ENCODE results near the gene LRRC8D. TPM values are rescaled to one million over a fixed set of nuclear protein-coding genes. Genes with fewer than 3 reads are reported as not detected.

LRRC8D gene
- total RNA-seq, 1 experiment from 2014 or later = 42.0 TPM

DNA sequence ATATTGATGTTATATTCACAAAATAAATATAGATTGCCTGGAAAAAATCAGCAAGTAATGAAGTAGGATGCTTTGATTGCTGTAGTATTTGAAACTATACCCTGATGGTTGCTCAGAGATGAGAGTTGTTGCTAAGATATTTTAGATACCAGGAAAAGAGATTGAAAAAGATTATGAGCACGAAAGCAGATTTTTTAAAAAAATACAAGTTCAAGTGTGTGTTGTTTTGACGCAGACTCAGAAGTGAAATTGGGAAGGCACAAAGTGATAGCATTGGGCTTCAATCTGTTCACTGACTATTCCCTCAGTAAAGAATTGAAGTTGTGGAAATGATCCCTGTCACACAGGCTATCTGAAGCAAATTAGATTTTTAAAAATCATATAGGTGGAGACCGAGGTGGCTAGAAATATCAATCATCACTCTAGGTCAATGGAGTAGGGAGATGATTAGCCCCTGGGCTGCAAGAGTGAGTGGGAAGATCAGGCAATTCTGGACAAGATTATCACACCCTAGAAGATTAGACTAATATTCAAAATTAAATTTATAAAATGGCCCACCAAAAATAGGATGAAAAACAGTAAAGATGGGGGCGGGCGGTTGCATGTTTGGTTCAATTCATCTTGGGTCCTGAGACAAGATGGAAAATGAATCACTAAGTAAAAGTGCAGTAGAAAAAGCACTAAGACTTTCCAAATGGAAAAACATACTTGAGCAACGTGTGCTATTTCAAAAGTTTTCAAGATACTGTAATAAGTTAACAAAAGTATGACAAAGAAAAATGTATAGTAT lies 41.5 kb upstream of the LRRC8D start:
- no peaks in the 10 kb centered on the region for H3K27me3 Mint-ChIP-seq (ENCODE audit: insufficient read depth, unreplicated experiment)
- ChIA-PET POLR2A (no interaction called here), CTCF (interaction anchor here (0.6 to 3.9 kb wide), 4 partner anchors 10 to 206 kb away, joined by 4 to 37 read pairs (median 9); no protein-coding TSS in a partner anchor)
- no peaks in the 10 kb centered on the region for H3K4me1 Mint-ChIP-seq (ENCODE audit: insufficient read depth, unreplicated experiment)
- no peak overlapping the region for H3K4me3 Mint-ChIP-seq (ENCODE audit: unreplicated experiment)
- DNase-seq (ENCODE audit: unreplicated experiment) = no peak
- no peaks in the 10 kb centered on the region for H3K36me3 Mint-ChIP-seq (ENCODE audit: insufficient read depth, unreplicated experiment)
- no peaks in the 10 kb centered on the region for H3K9me3 Mint-ChIP-seq (ENCODE audit: unreplicated experiment)
- intact Hi-C loops (cut with micrococcal nuclease) = no loop called here
- H3K27ac Mint-ChIP-seq (ENCODE audit: low read depth, unreplicated experiment) = no peak overlapping the region
- no TSS peak for BruUV-seq (replicated peaks)
- TF ChIP-seq CTCF (IDR thresholded peaks at IDR 0.05; ENCODE audit: unreplicated experiment) = no peak

DNA sequence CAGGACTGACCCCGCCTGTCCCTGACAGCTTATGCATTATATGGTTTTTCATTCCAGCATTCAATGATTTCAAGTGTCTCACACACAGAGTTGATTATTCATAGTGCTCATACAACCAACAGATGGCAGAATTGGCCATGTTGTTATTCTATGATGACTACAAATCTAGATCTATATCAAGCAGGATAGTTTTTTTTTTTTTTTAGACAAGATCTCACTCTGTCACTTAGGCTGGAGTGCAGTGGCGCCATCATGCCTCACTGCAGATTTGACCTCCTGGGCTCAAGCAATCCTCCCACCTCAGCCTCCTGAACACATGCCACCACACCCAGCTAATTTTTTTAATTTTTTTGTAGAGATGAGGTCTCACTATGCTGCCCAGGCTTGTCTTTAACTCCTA lies 40.1 kb upstream of the LRRC8D start:
- CTCF ChIA-PET = interaction anchor here (0.6 to 3.9 kb wide), 35 partner anchors 9 to 1499 kb away, joined by 3 to 37 read pairs (median 4); no protein-coding TSS in a partner anchor
- Mint-ChIP-seq H3K4me3 (ENCODE audit: unreplicated experiment) (no peak overlapping the region), H3K27me3 (ENCODE audit: insufficient read depth, unreplicated experiment) (no peaks in the 10 kb centered on the region), H3K4me1 (ENCODE audit: insufficient read depth, unreplicated experiment) (no peaks in the 10 kb centered on the region), H3K36me3 (ENCODE audit: insufficient read depth, unreplicated experiment) (no peaks in the 10 kb centered on the region), H3K9me3 (ENCODE audit: unreplicated experiment) (no peaks in the 10 kb centered on the region), H3K27ac (ENCODE audit: low read depth, unreplicated experiment) (no peak overlapping the region)
- intact Hi-C loops (cut with micrococcal nuclease) = loop anchor here (1.0 to 10.0 kb wide), 2 partner anchors 207 to 334 kb away; no protein-coding TSS in a partner anchor
- BruUV-seq (replicated peaks) = no TSS peak
- peak; percentile 38 for TF ChIP-seq CTCF (IDR thresholded peaks at IDR 0.05; ENCODE audit: unreplicated experiment)
- POLR2A ChIA-PET = interaction anchor here (0.7 kb wide), 1 partner anchor 85 kb away, joined by 5 read pairs; no protein-coding TSS in a partner anchor
- peak; percentile 61 for DNase-seq (ENCODE audit: unreplicated experiment)

GRCh38 chr1:89781494-89782126 lies 39.2 kb upstream of the LRRC8D start:
- ChIA-PET CTCF (interaction anchor here (0.6 to 3.9 kb wide), 26 partner anchors 8 to 1384 kb away, joined by 3 to 37 read pairs (median 4); no protein-coding TSS in a partner anchor), POLR2A (interaction anchor here (0.6 kb wide), 1 partner anchor 16 kb away, joined by 3 read pairs; no protein-coding TSS in a partner anchor)
- no peak for TF ChIP-seq CTCF (IDR thresholded peaks at IDR 0.05; ENCODE audit: unreplicated experiment)
- Mint-ChIP-seq H3K4me3 (ENCODE audit: unreplicated experiment) (no peak overlapping the region), H3K27me3 (ENCODE audit: insufficient read depth, unreplicated experiment) (no peaks in the 10 kb centered on the region), H3K27ac (ENCODE audit: low read depth, unreplicated experiment) (no peak overlapping the region), H3K9me3 (ENCODE audit: unreplicated experiment) (no peaks in the 10 kb centered on the region), H3K36me3 (ENCODE audit: insufficient read depth, unreplicated experiment) (no peaks in the 10 kb centered on the region), H3K4me1 (ENCODE audit: insufficient read depth, unreplicated experiment) (no peaks in the 10 kb centered on the region)
- no TSS peak for BruUV-seq (replicated peaks)
- DNase-seq (ENCODE audit: unreplicated experiment) = no peak
- intact Hi-C loops (cut with micrococcal nuclease) = loop anchor here (10.0 kb wide), 1 partner anchor 333 kb away; no protein-coding TSS in a partner anchor

- intact Hi-C loops (cut with micrococcal nuclease) = loop anchor here (10.0 kb wide), 1 partner anchor 328 kb away; no protein-coding TSS in a partner anchor
- ChIA-PET CTCF (interaction anchor here (0.5 to 2.0 kb wide), 2 partner anchors 156 to 201 kb away, joined by 3 to 8 read pairs; no protein-coding TSS in a partner anchor), POLR2A (no interaction called here)
- H3K4me3 Mint-ChIP-seq (ENCODE audit: unreplicated experiment) = no peak overlapping the region
- H3K9me3 Mint-ChIP-seq (ENCODE audit: unreplicated experiment) = no peaks in the 10 kb centered on the region
- H3K27me3 Mint-ChIP-seq (ENCODE audit: insufficient read depth, unreplicated experiment) = no peaks in the 10 kb centered on the region
- H3K4me1 Mint-ChIP-seq (ENCODE audit: insufficient read depth, unreplicated experiment) = no peaks in the 10 kb centered on the region
- no peak for DNase-seq (ENCODE audit: unreplicated experiment)
- no peaks in the 10 kb centered on the region for H3K36me3 Mint-ChIP-seq (ENCODE audit: insufficient read depth, unreplicated experiment)
- no peak for TF ChIP-seq CTCF (IDR thresholded peaks at IDR 0.05; ENCODE audit: unreplicated experiment)
- BruUV-seq (replicated peaks) = no TSS peak
- H3K27ac Mint-ChIP-seq (ENCODE audit: low read depth, unreplicated experiment) = no peak overlapping the region
Measured at GRCh38 chr1:89786628-89787214, 34.1 kb upstream of the LRRC8D start.
